RKO (cell line): ENCODE measurements around the gene SLC9A3.
A peak's percentile ranks its signal among the peaks of the same experiment; 100 is the strongest.

Experiments
- DNase-seq: peaks from one replicate; pipeline ENCODE4 v3.0.0-alpha.2; 2016; ENCODE audit warnings: low spot score

The SLC9A3 gene

GRCh38 chr5:442335-443238 lies 81.7 kb downstream of the SLC9A3 start, which contains the start of gene EXOC3:
Gene EXOC3 (plus strand): TSS chr5:443176. CDS start chr5:446206, 3,030 bp downstream.
- DNase-seq, result peak; percentile 74

DNA sequence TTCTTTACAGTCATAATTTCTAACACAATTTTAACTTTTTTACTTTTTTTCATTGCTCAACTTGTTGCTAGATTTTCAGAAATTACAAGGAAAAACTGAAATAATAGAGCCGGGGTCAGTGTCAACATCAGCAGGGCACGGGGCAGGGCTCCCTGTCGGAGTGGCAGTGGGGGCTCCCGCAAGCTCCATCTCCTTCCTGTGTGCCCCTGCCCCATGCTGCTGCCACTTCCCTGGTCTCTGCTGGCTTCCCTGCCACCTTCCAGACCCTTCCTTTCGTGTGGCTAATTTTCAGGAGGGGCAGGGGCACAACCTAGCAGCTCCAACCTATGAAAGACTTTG lies 82.3 kb downstream of the SLC9A3 start:
- no peak for DNase-seq

- no peak for DNase-seq
These were observed 83.6 kb downstream of the SLC9A3 start for GRCh38 chr5:440401-441201.

DNA sequence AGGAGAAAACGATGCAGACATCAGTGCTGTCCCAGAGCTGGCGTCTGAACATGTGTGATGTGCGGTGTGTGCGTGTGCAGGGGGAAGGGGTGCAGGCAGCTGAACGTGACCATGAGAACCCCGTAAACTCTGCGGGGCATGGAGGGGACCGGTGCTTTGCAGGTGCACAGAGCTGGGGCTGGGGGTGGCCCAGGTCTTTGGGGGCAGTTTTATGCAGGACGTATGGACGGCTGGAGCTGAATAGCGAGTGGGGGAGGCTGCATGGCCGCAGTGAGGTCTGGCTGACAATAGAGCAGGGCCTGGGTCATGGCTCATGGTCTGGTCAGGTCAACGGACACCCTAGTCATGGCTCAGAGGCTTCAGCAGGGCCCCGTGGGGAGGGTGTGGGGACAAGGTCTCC lies 84.6 kb downstream of the SLC9A3 start:
- DNase-seq, result no peak

- DNase-seq, result no peak
These were observed 85.1 kb downstream of the SLC9A3 start for GRCh38 chr5:439181-439580.

DNA sequence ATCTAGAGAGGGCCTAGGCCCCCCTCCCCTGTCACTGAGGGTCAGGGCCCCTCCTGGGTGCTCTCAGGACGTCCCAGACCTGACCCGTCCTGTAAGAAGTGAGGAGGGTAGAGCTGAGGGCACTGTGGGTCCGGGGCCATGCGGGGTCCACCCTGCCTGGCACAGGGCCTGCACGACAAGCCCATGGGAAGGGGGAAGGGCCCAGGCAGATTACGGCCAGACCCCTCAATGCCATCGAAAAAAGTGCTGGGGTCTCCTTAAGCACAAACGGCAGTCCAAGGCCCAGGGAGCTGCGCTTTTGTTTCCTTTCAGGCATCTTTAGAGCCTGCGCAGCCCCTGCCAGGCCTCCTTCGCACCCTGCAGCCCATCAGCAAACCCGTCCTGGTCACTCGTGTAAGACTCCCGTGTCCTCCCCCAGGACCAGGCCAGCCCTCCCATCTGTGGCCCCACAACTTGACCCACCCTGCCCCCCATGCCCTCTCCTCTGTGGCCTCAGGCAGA lies 85.7 kb downstream of the SLC9A3 start:
- no peak for DNase-seq

- no peak for DNase-seq
These were observed 86.9 kb downstream of the SLC9A3 start for GRCh38 chr5:437281-437771.

DNA sequence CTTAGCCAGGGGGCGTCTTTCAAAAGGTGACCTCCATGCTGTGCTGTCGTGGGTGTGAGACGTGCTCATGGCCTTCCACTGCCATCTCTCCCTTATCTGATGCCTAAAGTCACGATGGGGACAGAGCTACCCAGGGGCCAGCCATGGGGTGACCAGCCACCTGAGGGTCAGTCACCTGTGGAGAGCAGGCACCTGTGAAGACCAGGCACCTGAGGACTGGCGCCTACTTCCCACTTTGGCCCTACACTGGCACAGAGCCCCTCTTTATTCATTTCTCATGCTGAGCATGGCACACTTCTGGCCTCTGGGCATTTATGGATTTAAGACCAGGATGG lies 87.6 kb downstream of the SLC9A3 start:
- DNase-seq, result no peak

DNA sequence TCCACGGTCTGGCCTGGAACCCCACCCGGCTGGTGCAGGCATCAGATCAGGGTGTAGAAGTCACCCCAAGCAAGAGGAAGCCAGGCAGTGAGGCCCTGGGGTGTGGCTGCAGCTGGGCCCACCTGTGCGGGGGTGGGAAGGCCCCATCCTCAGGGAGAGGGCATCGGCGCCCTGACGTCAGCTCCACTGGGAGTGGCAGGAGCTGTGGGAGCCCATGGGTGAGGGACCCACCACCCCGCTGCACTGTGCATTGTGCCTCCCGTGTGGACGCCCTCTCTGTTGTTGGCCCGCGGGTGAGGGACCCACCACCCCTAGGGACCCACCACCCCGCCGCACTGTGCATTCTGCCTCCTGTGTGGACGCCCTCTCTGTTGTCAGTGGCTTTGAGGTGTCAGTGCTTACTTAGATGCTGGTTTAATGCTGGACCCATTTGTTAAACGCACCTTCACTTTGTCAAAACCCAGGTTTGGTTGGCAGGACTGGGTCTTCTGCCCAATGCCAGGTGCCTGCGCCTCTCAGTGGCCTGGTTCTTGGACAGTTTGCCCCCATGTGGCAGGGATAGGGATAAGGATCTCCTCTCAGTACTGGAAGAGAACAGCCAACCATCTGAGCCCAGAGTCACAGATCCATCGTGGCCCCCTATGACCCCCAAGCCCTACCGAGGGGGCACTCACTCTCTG lies 88.1 kb downstream of the SLC9A3 start:
- DNase-seq, result peak; percentile 38

GRCh38 chr5:435156-435790 lies 89.0 kb downstream of the SLC9A3 start:
- no peak for DNase-seq

GRCh38 chr5:434443-435146 lies 89.7 kb downstream of the SLC9A3 start:
- no peak for DNase-seq

GRCh38 chr5:433836-434235 lies 90.4 kb downstream of the SLC9A3 start:
- DNase-seq, result no peak

- DNase-seq, result no peak
These were observed 91.1 kb downstream of the SLC9A3 start for GRCh38 chr5:432928-433791.

- DNase-seq, result no peak
These were observed 91.9 kb downstream of the SLC9A3 start for GRCh38 chr5:432201-432927.

DNA sequence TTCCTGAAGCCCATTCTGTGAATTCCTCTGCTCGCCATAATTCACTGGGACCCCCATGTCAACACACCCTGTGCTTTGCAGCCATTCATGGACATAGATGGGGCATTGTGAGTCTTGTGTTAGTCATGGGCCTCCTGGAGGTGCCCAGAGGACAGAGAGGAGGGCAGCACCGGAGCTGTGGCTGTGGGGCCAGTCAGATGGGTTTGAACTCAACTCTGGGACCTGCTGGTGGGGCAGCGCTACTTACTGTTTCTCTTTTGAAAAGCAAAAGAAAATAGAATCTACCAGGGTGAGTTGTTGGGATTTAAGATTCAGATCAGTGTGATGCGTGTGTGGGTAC lies 92.6 kb downstream of the SLC9A3 start:
- DNase-seq, result no peak

- peak; percentile 14 for DNase-seq
These were observed 93.1 kb downstream of the SLC9A3 start for GRCh38 chr5:431001-431710.

DNA sequence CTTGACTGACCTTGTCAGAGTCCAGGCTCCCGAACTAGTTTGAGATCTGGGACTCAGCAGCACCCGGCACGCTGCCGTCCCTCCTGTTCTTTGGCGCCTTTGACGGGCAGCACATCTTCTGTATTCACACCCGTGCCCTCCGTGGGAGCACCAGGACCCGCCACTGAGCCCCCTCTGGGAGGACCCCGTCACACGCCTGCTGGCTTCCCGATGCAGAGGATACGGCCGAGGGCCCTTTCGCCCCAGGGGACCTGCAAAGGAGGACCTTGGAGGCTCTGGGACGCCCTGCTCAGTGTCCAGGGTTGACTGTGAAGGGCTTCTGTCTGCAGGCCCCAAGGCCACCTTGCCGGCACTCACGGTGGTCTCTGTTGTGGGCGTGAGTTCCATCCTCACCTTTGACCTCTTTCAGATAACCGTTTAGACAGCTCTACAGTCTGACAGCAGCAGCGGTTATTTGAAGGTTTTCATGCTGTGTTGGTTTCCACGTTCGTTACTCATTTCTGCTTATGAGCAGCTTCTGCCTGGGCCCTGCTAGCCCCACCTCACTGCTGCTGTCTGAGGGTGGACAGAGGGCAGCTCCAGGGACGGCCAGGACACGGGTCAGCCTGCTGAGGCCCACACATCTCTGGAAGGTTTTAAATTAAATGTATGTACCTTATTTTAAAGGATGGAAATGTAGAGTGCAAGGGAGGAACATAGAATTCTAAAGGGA lies 93.9 kb downstream of the SLC9A3 start:
- DNase-seq, result no peak

GRCh38 chr5:429453-430188 lies 94.6 kb downstream of the SLC9A3 start:
- DNase-seq, result no peak
